ENCODE results near the gene BCR. TPM values are rescaled to one million over a fixed set of nuclear protein-coding genes. Genes with fewer than 3 reads are reported as not detected.

BCR gene
- total and polyA plus RNA-seq, 2 of the 4 experiments (the other 2 are of a cell fraction): 28.9 to 44.6 TPM

DNA sequence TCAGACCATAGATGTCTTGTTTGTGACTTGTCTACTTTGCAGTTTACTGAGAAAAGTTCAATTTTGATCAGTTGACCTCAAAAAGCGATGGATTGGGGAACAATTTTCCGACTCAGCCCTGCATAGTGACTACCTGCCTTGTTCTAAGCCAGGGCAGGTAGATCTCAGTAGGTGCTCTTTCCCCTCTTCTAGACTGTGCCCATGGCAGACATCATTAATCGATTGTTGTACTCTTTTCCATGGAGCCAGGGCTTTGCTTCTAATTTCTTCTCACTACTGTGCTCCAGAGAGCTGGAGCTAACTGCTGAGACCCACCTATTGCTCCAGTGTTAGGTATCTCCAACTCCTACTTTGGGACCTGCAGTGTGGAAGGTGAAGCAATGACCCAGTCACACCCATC is 25.2 kb upstream of the BCR start:
- Histone ChIP-seq H2BK5ac (ENCODE audit: low read depth, low read length, poor library complexity, severe bottlenecking) (no peak overlapping the region), H2BK120ac (ENCODE audit: low read depth, low read length) (no peak overlapping the region), H3K4me3 (ENCODE audit: insufficient read depth, low read depth, low read length) (no peak overlapping the region), H3K9me3 (ENCODE audit: control insufficient read depth, insufficient read depth, low read length) (no peaks in the 10 kb centered on the region), H3K36me3 (ENCODE audit: control insufficient read depth, insufficient read depth, low read length) (peaks cover 2% of the 10 kb centered on the region; the same call in 1 of the 2 replicates), H3K56ac (ENCODE audit: extremely low read depth, insufficient read depth, low read length) (no peak overlapping the region), H4K8ac (ENCODE audit: low read depth in 2 of 2, low read length in 2 of 2) (no peak overlapping the region), H3K23ac (ENCODE audit: low read depth, low read length) (no peak overlapping the region), H3K27ac (ENCODE audit: insufficient read depth, low read length) (no peak overlapping the region), H2BK20ac (ENCODE audit: low read depth, low read length) (no peak overlapping the region), H3K4ac (ENCODE audit: low read depth, low read length) (no peak overlapping the region), H3K4me2 (ENCODE audit: low read depth, low read length) (no peak overlapping the region), H3K9me1 (ENCODE audit: insufficient read depth, low read length) (no peaks in the 10 kb centered on the region; the same call in 1 of the 2 replicates), H3K9ac (ENCODE audit: low read depth, low read length) (no peak overlapping the region), H3K14ac (replicated peaks; ENCODE audit: low read depth, low read length) (no peak overlapping the region), H2AFZ (replicated peaks; ENCODE audit: low read length, poor library complexity) (no peak overlapping the region), H2BK15ac (ENCODE audit: low read depth, low read length) (no peak overlapping the region), H4K20me1 (ENCODE audit: insufficient read depth, low read length) (no peaks in the 10 kb centered on the region), H4K91ac (ENCODE audit: insufficient read depth, low read depth, low read length) (no peak overlapping the region), H3K18ac (ENCODE audit: low read depth, low read length) (no peak overlapping the region), H4K5ac (ENCODE audit: low read depth, low read length) (no peak overlapping the region), H3K4me1 (ENCODE audit: control insufficient read depth, insufficient read depth, low read length) (no peaks in the 10 kb centered on the region), H2AK5ac (ENCODE audit: low read depth, low read length) (no peak overlapping the region), H3K27me3 (ENCODE audit: control insufficient read depth, insufficient read depth, low read length) (no peaks in the 10 kb centered on the region), H3K79me1 (ENCODE audit: low read depth in 1 of 2, low read length in 2 of 2) (no peaks in the 10 kb centered on the region), H2AK9ac (replicated peaks; ENCODE audit: low read depth, low read length, poor library complexity) (no peak overlapping the region)
- intact Hi-C loops (cut with micrococcal nuclease): no loop called here
- TF ChIP-seq CEBPB (IDR thresholded peaks at IDR 0.05; ENCODE audit: low read depth, low read length) (no peak), FOS (IDR thresholded peaks at IDR 0.05; ENCODE audit: low read depth, low read length) (no peak)
- TF ChIP-seq, protein P1, sequence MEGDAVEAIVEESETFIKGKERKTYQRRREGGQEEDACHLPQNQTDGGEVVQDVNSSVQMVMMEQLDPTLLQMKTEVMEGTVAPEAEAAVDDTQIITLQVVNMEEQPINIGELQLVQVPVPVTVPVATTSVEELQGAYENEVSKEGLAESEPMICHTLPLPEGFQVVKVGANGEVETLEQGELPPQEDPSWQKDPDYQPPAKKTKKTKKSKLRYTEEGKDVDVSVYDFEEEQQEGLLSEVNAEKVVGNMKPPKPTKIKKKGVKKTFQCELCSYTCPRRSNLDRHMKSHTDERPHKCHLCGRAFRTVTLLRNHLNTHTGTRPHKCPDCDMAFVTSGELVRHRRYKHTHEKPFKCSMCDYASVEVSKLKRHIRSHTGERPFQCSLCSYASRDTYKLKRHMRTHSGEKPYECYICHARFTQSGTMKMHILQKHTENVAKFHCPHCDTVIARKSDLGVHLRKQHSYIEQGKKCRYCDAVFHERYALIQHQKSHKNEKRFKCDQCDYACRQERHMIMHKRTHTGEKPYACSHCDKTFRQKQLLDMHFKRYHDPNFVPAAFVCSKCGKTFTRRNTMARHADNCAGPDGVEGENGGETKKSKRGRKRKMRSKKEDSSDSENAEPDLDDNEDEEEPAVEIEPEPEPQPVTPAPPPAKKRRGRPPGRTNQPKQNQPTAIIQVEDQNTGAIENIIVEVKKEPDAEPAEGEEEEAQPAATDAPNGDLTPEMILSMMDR (conservative IDR thresholded peaks at IDR 0.05; ENCODE audit: low read depth, low read length): no peak
- BruUV-seq (replicated peaks): no TSS peak
- DNase-seq: no peak
- no peak for ATAC-seq (ENCODE audit: low read depth)
- no CpG with 5 or more reads among the region's 3 CpGs for WGBS, 2 experiments (ENCODE audit: extremely low coverage in 2 of 2, insufficient read length in 1 of 2)
- dilution Hi-C loops (cut with HindIII; ENCODE audit: low sequenced_read_pairs, unreplicated experiment): no loop called here
- in situ Hi-C loops (cut with MboI; ENCODE audit: low sequenced_read_pairs): no loop called here
- CTCF ChIA-PET: no interaction called here
- POLR2A ChIA-PET (ENCODE audit: unreplicated experiment): no interaction called here

All from IMR-90 (cell line).